HG02571 (cell line): ENCODE measurements around the gene NEIL1.
"Not testable (repeated sequence)": the region's sequence is repeated elsewhere in the genome, so short reads cannot be mapped to it uniquely, and the experiment has no call there.

Experiments
- ATAC-seq: cut with Tn5 transposase; IDR thresholded peaks from one replicate; pipeline ENCODE4 v1.9.1; 2021; ENCODE audit warnings: mild to moderate bottlenecking, moderate library complexity; ENCODE audit not compliant: unreplicated experiment

NEIL1 gene

DNA sequence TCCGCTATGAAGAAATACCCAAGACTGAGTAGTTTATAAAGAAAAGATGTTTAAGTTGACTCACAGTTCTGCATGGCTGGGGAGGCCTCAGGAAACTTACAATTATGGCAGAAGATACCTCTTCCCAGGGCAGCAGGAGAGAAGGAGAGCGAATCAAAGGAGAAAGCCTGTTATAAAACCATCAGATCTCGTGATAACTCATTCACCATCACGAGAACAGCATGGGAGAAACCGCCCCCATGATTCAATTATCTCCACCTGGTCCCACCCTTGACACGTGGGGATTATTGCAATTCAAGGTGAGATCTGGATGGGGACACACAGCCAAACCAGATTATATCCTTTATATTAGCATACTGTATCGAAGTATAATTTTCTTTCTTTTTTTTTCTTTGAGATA, 14.7 kb upstream of the NEIL1 start:
- ATAC-seq = not testable (repeated sequence)

DNA sequence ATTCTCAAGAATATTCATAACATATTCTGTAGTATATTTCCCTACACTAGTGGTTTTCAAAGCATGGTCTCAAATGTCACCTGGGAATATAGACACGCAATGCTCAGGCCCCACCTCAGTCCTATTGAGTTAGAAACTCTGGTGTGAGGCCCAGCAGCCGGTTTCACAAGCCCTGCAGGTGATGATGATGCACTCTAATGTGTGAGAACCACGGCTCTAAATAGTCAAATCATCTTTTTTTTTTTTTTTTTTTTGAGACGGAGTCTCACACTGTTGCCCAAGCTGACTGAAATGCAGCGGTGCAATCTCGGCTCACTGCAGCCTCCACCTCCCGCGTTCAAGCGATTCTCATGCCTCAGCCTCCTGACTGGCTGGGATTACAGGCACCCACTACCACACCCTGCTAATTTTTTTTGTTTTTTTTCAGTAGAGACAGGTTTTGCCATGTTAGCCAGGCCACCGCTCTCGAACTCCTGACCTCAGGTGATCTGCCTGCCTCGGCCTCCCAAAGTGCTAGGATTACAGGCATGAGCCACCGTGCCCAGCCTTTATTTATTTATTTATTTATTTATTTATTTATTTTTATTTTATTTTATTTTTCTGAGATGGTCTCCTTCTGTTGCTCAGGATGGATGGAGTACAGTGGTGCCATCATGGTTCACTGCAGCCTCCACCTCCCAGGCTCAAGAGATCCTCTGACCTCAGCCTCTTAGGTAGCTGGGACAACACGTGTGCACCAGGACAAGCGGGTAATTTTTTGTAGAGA, 13.0 kb upstream of the NEIL1 start:
- ATAC-seq = not testable (repeated sequence)

DNA sequence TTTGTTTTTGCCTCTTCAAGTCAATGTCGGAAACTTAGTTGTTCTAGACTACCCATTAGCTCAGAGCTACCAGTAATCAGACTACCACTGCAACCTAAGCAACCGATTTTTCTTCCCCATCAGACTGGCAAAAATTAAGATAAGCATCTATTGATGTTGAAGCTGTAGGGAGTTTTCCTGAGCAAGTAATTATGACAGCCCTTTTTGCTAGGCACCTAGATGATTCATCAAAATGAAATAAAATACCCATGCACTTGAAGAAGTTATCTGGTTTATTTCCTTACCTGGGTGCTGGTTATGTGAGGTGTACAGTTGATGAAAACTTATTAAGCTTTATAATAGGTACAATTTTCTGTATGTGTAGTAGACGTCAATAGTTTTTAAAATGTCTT, 11.5 kb upstream of the NEIL1 start:
- no peak for ATAC-seq

GRCh38 chr15:75335705-75336355, 11.0 kb upstream of the NEIL1 start, which contains the start of gene COMMD4:
COMMD4 (plus strand) TSS chr15:75336063; CDS start chr15:75336090, 27 bp downstream.
- ATAC-seq = peak; percentile 61

DNA sequence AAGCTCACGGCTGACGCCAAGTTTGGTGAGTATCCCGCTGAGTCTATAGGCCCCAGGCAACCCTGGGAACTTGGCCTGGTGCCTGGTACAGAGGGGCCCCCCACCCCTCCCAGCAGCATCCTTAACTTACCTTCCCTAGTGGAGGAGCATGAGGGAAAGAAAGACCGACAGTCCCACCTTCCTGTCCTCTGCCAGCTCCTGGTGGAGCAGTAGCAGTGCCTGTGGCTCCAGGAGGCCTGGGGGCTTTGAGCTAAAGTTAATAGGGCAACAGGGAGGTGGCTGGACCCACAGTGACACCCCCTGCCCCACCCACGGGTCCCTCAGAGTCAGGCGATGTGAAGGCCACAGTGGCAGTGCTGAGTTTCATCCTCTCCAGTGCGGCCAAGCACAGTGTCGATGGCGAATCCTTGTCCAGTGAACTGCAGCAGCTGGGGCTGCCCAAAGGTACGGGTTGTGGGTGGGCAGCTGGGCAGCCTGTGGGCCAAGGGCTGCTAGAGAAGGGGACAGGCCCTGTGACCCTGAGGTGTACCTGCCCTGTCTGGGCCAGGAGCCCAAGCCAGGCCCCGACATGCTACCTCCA, 8.1 kb upstream of the NEIL1 start:
- no peak for ATAC-seq

- ATAC-seq = no peak
Observed at GRCh38 chr15:75339531-75340240, 7.2 kb upstream of the NEIL1 start.

GRCh38 chr15:75342221-75342620, 4.6 kb upstream of the NEIL1 start:
- no peak for ATAC-seq

- ATAC-seq = not testable (repeated sequence)
Observed at GRCh38 chr15:75343953-75344352, 2.9 kb upstream of the NEIL1 start.

- no peak for ATAC-seq
Observed at GRCh38 chr15:75347222-75348033, 589 bp downstream of the NEIL1 start.

- ATAC-seq = no peak
Observed at GRCh38 chr15:75348034-75348561, 1.3 kb downstream of the NEIL1 start.

DNA sequence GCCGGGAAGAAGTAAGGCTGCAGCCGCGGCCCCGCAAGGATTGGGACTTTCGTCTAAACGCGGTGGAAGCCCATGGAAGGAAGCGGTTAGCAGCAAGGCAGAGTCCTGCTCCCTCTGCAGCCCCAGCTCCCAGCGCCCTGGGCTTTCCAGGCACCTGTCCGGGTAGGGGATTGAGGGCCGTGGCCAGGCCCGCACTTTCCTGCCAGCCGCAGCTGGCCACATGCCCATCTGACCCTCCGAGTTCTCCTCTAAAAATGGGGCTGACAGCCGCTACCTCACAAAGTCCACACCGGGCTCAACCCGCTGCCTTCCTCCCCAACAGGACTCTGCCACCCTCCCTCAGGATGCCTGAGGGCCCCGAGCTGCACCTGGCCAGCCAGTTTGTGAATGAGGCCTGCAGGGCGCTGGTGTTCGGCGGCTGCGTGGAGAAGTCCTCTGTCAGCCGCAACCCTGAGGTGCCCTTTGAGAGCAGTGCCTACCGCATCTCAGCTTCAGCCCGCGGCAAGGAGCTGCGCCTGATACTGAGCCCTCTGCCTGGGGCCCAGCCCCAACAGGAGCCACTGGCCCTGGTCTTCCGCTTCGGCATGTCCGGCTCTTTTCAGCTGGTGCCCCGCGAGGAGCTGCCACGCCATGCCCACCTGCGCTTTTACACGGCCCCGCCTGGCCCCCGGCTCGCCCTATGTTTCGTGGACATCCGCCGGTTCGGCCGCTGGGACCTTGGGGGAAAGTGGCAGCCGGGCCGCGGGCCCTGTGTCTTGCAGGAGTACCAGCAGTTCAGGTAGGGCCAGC, 1.9 kb downstream of the NEIL1 start:
- no peak for ATAC-seq

- not testable (repeated sequence) for ATAC-seq
Observed at GRCh38 chr15:75349351-75349669, 2.5 kb downstream of the NEIL1 start.

GRCh38 chr15:75349851-75350588, 3.2 kb downstream of the NEIL1 start:
- no peak for ATAC-seq

GRCh38 chr15:75350601-75351361, 3.9 kb downstream of the NEIL1 start:
- no peak for ATAC-seq

DNA sequence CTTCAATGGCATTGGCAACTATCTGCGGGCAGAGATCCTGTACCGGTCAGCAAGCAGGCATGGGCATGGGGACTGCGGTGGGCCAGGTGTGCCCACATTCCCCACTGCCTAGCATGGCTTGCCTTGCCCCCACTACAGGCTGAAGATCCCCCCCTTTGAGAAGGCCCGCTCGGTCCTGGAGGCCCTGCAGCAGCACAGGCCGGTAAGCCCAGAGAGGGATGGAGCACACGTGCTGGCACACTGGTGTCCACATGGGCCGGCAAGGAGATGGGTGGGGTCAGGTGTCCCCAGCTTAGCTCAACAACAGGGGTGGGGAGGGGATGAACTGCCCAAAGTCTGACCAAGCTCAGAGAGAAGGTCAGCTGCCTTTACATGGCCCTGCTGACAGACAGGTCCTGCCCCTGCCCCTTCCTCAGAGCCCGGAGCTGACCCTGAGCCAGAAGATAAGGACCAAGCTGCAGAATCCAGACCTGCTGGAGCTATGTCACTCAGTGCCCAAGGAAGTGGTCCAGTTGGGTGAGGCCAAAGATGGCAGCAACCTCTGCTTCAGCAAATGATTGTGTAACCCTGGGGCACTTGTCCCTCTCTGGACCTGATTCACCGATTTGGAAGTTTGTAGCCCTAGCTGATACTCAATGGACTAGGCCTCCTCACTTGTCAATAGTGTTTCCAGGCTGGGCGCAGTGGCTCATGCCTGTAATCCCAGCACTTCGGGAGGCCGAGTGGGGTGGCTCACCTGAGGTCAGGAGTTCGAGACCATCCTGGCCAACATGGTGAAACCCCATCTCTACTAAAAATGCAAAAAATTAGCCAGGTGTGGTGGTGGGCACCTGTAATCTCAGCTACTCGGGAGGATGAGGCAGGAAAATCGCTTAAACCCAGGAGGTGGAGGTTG, 5.6 kb downstream of the NEIL1 start:
- ATAC-seq = no peak

DNA sequence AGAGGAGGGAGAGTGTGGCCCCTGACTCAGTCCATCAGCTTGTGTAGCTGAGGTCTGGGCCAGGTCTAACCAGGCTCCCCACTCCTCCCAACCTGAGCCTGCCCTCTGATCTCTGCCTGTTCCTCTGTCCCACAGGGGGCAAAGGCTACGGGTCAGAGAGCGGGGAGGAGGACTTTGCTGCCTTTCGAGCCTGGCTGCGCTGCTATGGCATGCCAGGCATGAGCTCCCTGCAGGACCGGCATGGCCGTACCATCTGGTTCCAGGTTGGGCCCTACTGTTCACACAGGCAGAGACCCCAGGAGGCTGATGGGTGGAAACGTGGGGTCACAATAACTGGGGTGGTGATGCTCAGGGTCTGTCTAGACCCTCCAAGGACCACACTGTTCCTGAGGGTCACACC, 6.8 kb downstream of the NEIL1 start:
- ATAC-seq = no peak

DNA sequence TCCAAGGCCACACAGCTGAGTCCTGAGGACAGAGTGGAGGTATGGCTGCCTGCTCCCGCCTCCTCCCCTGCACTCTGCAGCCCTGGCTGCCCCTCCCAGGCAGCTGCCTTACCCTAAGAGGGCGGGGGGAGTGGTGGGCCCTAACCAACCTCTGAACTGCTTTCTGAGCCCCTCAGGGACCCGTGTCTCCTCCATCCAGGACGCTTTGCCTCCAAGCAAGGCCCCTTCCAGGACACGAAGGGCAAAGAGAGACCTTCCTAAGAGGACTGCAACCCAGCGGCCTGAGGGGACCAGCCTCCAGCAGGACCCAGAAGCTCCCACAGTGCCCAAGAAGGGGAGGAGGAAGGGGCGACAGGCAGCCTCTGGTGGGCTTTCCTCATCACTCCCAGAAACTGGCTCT, 7.6 kb downstream of the NEIL1 start:
- no peak for ATAC-seq
